ENCODE data around the gene C19orf25. TPM values are rescaled to one million over a fixed set of nuclear protein-coding genes. Genes with fewer than 3 reads are reported as not detected.
"Not testable (repeated sequence)": the region's sequence is repeated elsewhere in the genome, so short reads cannot be mapped to it uniquely, and the experiment has no call there.

Gene C19orf25
- total and polyA plus RNA-seq, 11 donors, result 9.4 to 29.2 (median 16.0) TPM

DNA sequence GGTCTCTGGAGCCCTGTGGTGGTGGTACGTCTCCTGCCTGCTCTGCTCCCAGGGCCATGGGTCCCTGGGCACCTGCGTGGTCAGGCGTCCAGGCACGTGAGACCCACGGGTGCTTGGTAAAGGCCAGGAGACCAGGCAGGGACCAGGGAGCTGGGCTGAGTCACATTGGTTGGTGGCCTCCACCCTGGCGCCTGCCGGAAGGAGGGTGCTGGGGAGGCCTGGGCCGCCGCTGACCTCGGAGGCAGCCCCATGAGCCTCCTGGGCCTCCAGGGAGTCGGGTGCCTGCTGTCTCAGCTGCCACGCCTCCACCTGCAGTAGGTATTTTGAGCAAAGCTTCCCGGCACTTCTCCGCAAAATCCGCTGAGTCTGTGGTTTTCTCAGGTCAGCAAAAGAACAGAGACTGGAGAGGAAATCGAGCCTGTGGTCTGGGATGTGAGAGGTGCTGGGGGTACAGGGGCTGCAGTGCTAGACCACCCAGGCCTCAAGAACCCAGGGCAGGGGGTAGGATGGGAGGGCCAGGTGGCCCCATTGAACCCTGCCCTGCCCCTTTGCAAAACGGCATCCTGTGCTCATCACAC lies 41.3 kb upstream of the C19orf25 start:
- intact Hi-C loops (cut with DNase I), result loop anchor here in 2 of 10 donors (10.0 kb wide), 1 partner anchor 235 kb away; the partner anchor contains the start of gene EFNA2 (in 2 of the 2)
- H3K27me3 ChIP-seq, result peaks cover 0 to 28% (median 15%) of the 10 kb centered on the region in 9 donors
- H3K27ac ChIP-seq, result no peak overlapping the region
- H3K4me1 ChIP-seq, result peaks cover 0 to 20% (median 0%) of the 10 kb centered on the region in 12 donors
- no peak for DNase-seq
- no peaks in the 10 kb centered on the region for H3K36me3 ChIP-seq
- no peak for TF ChIP-seq POLR2A (IDR thresholded peaks at IDR 0.05)
- TF ChIP-seq, protein P1, sequence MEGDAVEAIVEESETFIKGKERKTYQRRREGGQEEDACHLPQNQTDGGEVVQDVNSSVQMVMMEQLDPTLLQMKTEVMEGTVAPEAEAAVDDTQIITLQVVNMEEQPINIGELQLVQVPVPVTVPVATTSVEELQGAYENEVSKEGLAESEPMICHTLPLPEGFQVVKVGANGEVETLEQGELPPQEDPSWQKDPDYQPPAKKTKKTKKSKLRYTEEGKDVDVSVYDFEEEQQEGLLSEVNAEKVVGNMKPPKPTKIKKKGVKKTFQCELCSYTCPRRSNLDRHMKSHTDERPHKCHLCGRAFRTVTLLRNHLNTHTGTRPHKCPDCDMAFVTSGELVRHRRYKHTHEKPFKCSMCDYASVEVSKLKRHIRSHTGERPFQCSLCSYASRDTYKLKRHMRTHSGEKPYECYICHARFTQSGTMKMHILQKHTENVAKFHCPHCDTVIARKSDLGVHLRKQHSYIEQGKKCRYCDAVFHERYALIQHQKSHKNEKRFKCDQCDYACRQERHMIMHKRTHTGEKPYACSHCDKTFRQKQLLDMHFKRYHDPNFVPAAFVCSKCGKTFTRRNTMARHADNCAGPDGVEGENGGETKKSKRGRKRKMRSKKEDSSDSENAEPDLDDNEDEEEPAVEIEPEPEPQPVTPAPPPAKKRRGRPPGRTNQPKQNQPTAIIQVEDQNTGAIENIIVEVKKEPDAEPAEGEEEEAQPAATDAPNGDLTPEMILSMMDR (IDR thresholded peaks at IDR 0.05), result no peak
- H3K9me3 ChIP-seq, result no peaks in the 10 kb centered on the region
- WGBS, 4 donors, result 78 to 87% (median 83%) methylated on average over 10 to 17 of the region's 17 CpGs
- H3K4me3 ChIP-seq, result no peak overlapping the region
- no peak for ATAC-seq

GRCh38 chr19:1519802-1520201 lies 40.8 kb upstream of the C19orf25 start:
- peaks cover 0 to 20% (median 0%) of the 10 kb centered on the region in 12 donors for H3K4me1 ChIP-seq
- intact Hi-C loops (cut with DNase I), result loop anchor here in 4 of 10 donors (5.0 to 10.0 kb wide), 3 partner anchors 235 to 245 kb away; partner anchors contain the start of genes EFNA2 (in 2 of the 4) and FAM174C (in 1 of the 4)
- peaks cover 0 to 27% (median 13%) of the 10 kb centered on the region in 9 donors for H3K27me3 ChIP-seq
- ATAC-seq, DNase-seq, H3K9me3 ChIP-seq, H3K27ac ChIP-seq, H3K36me3 ChIP-seq, H3K4me3 ChIP-seq: not testable (repeated sequence)
- WGBS, 4 donors, result 80 to 90% (median 85%) methylated on average over 7 to 8 of the region's 8 CpGs

DNA sequence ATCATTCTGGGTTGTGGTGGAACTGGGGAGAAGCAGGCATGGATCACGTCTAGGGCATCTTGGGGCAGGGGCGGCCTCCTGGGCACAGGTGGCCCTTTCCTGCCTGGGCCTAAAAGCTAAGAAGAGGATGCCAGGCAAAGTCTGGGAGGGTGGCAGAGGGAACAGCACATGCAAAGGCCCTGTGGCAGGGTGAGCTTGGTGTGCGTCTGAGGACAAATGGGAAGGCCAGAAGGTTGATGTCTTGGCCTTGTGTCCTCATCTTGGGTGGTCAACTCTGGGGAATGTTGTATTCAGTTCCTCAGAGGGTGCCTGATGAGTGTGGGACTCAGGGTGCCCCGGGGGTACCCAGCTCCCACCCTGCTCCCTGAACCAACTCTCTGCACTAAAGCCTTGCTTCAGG lies 39.5 kb upstream of the C19orf25 start:
- Histone ChIP-seq H3K4me1 (peaks cover 0 to 16% (median 3%) of the 10 kb centered on the region in 12 donors), H3K9me3 (no peaks in the 10 kb centered on the region), H3K36me3 (no peaks in the 10 kb centered on the region), H3K27me3 (peaks cover 0 to 26% (median 8%) of the 10 kb centered on the region in 9 donors), H3K4me3 (no peak overlapping the region), H3K27ac (no peak overlapping the region)
- no peak for DNase-seq
- no peak for ATAC-seq
- intact Hi-C loops (cut with DNase I), result loop anchor here in 2 of 10 donors (5.0 to 10.0 kb wide), 2 partner anchors 236 to 244 kb away; partner anchors contain the start of gene FAM174C (in 1 of the 2)
- no peak for TF ChIP-seq POLR2A (IDR thresholded peaks at IDR 0.05)
- TF ChIP-seq, protein P1 (IDR thresholded peaks at IDR 0.05), result no peak
- 80 to 91% (median 84%) methylated on average over 4 of the region's 4 CpGs for WGBS, 4 donors

GRCh38 chr19:1516395-1516753 lies 37.4 kb upstream of the C19orf25 start:
- H3K9me3 ChIP-seq, result no peaks in the 10 kb centered on the region
- ATAC-seq (no peak), DNase-seq (no peak)
- peaks cover 0 to 28% (median 7%) of the 10 kb centered on the region in 12 donors for H3K4me1 ChIP-seq
- H3K4me3 ChIP-seq, result no peak overlapping the region
- 74 to 85% (median 80%) methylated on average over 8 of the region's 8 CpGs for WGBS, 4 donors
- no peaks in the 10 kb centered on the region for H3K36me3 ChIP-seq
- intact Hi-C loops (cut with DNase I), result loop anchor here in 2 of 10 donors (5.0 to 10.0 kb wide), 2 partner anchors 234 to 242 kb away; partner anchors contain the start of gene FAM174C (in 1 of the 2)
- TF ChIP-seq, protein P1 (IDR thresholded peaks at IDR 0.05), result no peak
- TF ChIP-seq POLR2A (IDR thresholded peaks at IDR 0.05), result no peak
- peaks cover 0 to 28% (median 5%) of the 10 kb centered on the region in 9 donors for H3K27me3 ChIP-seq
- no peak overlapping the region for H3K27ac ChIP-seq

Data from heart left ventricle (tissue), 16 donors.